A549 treated with RU486 at 1 μM for 4 hours (cell line): ENCODE results near the gene KRTAP25-1. TPM values are rescaled to one million over a fixed set of nuclear protein-coding genes. Genes with fewer than 3 reads are reported as not detected.

Source experiments
- total RNA-seq: library from RNA; stranded (reverse); fragments of 200-300 nt; extraction: Qiagen RNA extraction; gene quantifications from 5 replicates; pipeline ENCODE4 v1.2.3, GENCODE V29; 2022; ENCODE audit warnings: low read depth

The KRTAP25-1 gene
- not detected in 5 replicates for total RNA-seq

GRCh38 chr21:30289215-30289614, at the start of gene KRTAP25-1:
KRTAP25-1 (minus strand) TSS chr21:30289514; CDS start chr21:30289490, 24 bp downstream.

GRCh38 chr21:30337276-30337744, 48.0 kb upstream of the KRTAP25-1 start, which contains the start of gene KRTAP27-1:
KRTAP27-1 (minus strand) TSS chr21:30337694; CDS start chr21:30337668, 26 bp downstream.

GRCh38 chr21:30320215-30320614, 30.9 kb upstream of the KRTAP25-1 start, which contains the start of gene KRTAP26-1:
KRTAP26-1 (minus strand) TSS chr21:30320315; CDS start chr21:30320035, 280 bp downstream.

GRCh38 chr21:30282850-30283249, 6.5 kb downstream of the KRTAP25-1 start, which contains the start of gene KRTAP24-1:
KRTAP24-1 (minus strand) TSS chr21:30282950; CDS start chr21:30282932, 18 bp downstream.

Other genes starting within 250 kb of the KRTAP25-1 start
- not detected in 5 replicates for gene CLDN17, start 122.7 kb downstream of the KRTAP25-1 start, total RNA-seq
- not detected in 5 replicates for gene CLDN8, start 73.4 kb downstream of the KRTAP25-1 start, total RNA-seq
- not detected in 5 replicates for gene KRTAP24-1, start 6.6 kb downstream of the KRTAP25-1 start, total RNA-seq
- gene KRTAP26-1, start 30.8 kb upstream of the KRTAP25-1 start, total RNA-seq: not detected in 5 replicates
- not detected in 5 replicates for gene KRTAP27-1, start 48.2 kb upstream of the KRTAP25-1 start, total RNA-seq
- gene KRTAP23-1, start 59.1 kb upstream of the KRTAP25-1 start, total RNA-seq: not detected in 5 replicates
- not detected in 5 replicates for gene KRTAP13-2, start 82.8 kb upstream of the KRTAP25-1 start, total RNA-seq
- not detected in 5 replicates for gene KRTAP13-1, start 106.5 kb upstream of the KRTAP25-1 start, total RNA-seq
- gene KRTAP13-3, start 136.4 kb upstream of the KRTAP25-1 start, total RNA-seq: not detected in 5 replicates
- not detected in 5 replicates for gene KRTAP13-4, start 140.7 kb upstream of the KRTAP25-1 start, total RNA-seq
- gene KRTAP15-1, start 150.8 kb upstream of the KRTAP25-1 start, total RNA-seq: not detected in 5 replicates
- gene KRTAP19-1, start 190.9 kb upstream of the KRTAP25-1 start, total RNA-seq: not detected in 5 replicates
- not detected in 5 replicates for gene KRTAP19-2, start 197.9 kb upstream of the KRTAP25-1 start, total RNA-seq
- not detected in 5 replicates for gene KRTAP19-3, start 202.5 kb upstream of the KRTAP25-1 start, total RNA-seq
- gene KRTAP19-4, start 207.7 kb upstream of the KRTAP25-1 start, total RNA-seq: not detected in 5 replicates
- gene KRTAP19-5, start 212.6 kb upstream of the KRTAP25-1 start, total RNA-seq: not detected in 5 replicates